ENCODE data around the gene HS3ST3B1.

Gene HS3ST3B1

DNA sequence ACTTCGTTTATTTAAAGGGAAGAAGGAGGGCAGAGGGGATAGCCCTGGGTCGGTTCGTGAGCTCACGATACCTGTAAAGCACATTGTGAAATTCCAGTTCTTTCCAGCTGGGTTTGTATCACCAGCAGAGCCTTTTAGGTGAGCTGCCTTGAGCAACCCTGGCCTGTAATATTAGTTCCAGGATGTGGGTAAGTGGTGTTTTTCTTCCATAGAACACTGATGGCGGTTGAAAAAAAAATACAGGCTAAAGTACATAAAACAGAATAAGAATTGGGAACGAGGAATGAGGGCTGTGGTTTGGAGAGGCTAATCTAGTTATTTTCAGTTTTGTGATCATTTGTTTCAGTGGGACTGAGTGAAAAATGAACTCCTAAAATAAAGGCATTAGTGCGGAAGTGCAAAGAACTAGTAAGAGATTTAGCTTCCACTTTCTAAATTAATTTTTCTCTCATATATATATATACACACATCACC, 20.6 kb downstream of the HS3ST3B1 start:
- no peak for DNase-seq (ENCODE audit: low read depth)

DNA sequence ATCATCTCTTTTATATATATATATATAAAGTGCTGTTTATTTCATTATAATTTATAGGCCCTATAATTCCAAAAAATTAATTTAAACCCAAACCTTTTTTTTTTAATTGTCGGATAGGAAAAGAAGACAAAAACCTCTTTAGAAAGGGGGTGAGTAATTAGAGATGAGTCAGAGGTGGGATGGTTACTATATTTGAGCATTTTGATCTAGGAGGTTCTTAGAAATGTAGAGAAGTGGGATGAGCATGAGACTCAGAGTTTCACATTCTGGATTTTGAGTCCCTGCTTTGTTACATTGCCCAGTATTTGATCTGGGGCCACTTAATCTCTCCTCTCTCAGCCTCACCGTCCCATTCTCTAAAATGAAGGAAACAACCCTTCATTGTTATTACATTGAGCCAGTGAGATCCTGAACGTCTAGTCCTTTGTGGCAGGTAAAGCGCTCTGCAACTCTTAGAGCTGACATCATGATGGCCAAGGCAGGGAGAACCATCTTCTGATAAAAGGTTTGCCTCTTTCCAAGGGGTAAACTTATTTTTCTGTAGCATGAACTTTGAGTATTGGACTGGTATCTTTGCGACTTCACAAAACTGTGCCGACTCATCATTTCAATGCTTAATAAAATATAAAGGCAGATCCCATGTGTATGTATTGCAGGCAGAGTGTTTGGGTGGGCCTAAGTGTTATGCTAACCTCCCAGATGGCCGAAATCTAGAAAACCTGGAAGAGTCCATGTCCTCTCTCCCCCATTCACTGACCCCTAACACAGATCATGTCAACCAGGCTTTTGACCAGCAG, 21.3 kb downstream of the HS3ST3B1 start:
- DNase-seq (ENCODE audit: low read depth) = no peak

DNA sequence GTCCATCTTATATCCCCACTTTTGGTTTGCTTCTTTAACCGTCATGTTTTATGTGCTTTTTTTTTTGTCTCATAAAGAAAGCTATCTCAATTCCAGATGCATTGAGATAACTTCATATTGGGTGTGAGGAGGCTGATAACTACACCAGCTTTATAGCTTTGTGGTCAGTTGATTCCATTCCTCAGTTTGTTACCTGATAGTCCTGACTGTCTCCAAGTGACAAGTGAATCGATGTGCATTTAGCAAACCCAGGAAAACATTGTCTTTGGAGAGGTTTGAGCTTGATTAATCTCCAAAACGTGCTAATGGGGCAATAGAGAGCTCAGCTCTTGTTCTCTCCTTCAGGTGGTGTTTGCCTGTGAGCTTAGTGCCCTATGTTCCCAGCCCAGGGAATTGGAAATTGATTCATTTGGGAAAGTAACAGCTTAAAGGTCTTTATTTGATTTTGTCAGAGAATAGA, 22.7 kb downstream of the HS3ST3B1 start:
- DNase-seq (ENCODE audit: low read depth) = no peak

DNA sequence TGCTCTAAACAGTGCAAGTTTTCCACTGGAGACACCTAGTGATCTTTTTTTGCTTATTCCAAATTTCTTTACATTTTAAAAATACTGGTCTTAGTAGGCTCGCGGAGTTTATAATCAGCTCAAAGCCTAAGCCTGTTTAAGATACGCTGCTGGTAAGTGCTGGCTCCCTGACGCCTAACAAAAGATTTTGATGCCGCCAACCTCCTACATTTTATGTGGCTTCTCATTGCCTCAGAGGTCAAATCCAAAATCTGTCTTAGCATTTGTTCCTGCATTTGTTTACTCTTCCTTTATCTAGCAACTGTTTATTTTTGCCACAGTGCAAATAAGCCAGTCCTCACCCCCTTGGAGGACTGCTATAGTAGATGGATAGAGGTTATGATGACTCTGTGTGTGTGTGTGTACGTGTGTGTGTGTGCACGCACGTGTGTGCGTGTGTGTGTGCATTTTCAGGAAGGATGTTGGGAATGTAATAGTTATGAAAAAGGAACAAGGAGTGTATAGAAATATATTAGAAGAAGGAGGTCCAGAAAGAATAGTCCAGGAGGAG, 24.8 kb downstream of the HS3ST3B1 start:
- DNase-seq (ENCODE audit: low read depth) = no peak

DNA sequence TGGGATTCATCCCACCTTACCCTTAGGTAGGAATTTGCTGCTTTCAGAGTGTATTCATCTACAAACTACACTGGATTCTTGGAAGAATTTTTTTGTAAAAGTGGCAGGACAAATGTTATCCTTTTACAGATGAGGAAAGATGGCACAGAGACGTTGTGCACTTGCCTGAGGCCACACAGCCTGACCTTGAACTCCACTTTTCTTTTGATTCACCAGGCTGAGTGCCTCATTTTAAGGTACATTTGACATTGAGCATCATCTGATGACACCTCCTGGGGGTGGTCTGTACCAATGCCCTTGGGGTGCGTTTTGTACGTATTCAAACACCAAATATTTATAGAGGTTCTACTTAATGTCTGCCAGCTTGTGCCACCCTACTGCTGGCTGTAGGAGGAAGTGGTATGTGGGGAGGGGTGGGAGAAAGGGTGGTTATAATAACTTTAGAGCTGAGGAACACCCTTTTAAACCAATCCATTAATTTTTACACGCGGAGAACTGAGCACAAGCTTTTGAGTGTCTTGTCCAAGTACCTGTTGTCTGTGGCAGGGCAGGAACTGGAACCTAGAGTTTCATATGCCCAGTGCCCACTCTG, 29.1 kb downstream of the HS3ST3B1 start:
- DNase-seq (ENCODE audit: low read depth) = no peak

DNA sequence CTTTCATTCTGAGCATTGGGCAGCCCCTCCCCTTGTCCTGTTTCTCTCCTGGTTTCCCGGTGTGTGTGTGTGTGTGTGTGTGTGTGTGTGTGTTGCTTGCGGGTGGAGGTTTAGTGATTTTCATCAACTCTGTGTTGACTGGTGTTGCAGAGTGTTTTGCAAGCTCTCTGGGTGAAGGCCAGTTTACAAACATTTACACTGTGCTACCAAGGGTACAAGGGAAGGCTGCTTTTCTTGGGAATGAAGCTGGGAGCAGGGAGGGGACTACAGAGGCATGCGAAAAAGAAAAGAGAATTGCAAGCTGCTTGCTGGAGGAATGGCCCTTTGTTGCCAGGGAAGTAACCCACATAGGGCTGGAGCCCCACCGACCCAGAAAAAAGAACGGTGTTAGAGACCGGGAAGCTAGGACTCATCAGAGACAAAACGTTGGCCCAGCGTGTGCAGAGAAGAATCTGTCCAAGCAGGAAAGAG, 29.6 kb downstream of the HS3ST3B1 start:
- peak; percentile 80 for DNase-seq (ENCODE audit: low read depth)

DNA sequence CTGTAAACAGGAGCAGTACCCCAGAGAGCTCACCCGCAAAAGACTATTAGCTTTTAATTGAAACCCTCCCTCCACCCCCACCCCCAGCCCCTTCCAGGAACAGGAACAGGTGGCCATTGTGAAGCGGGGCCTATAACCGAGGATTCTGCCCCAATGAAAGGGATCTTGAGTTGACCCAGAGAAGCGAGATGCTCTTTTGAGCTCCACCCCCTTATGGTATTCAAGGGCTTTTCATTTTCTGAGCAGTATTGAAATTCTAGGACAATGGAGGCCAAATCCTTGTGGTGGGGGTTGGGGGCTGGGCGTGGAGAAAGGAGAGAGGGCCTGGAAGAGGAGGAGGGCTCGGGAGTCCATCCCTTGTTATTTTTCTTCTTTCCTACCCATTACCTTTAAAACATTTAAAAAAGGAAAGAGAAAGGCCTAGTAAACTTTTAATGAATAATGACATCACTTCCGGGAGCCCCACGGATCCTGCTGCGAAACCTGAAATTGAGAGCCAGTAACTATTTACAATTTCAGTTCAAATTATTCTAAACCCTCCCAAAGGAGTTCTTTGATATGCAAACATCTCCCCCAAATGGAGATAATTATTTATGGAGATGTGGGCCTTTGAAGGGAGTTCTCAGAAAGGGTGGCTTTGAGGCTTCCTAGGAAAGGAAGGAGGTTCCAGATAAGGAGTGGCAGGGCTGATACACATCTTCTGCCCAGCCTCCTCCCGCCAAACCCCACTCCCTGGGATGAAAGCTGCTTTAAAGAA, 30.5 kb downstream of the HS3ST3B1 start:
- no peak for DNase-seq (ENCODE audit: low read depth)

DNA sequence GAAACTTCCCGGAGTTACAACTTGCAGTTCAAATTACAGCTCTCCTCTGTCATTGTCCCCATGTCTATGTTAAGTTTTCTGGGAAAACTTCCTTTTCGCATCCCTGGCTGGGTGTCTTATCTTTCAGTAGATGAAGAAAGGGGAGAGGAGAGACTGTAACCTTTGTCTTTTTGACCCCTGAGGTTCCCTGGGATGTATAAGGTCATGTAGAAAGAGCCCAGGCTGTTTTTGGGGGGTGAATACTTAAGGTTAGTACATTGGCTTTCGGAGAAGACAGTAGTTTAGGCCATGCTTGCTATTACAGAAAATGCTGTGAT, 31.1 kb downstream of the HS3ST3B1 start:
- no peak for DNase-seq (ENCODE audit: low read depth)

DNA sequence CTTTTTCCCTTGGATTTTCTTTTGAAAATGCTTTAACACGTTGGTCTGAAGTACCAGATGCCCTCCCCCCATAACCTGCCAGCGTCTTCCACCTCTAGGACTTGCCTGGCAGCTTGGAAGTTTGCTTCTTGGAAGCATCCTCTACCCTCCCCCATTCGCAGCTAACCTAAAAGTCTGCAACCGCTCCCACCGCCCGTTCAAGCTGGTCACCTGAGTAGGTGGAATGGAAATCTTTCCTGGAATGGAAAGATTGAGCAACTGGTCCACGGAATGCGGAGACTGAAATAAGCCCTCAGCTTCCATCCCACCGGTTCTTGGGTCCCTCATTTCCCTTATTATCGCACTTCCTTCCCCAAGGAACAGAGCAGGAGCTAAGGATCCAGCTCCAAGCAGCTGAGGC, 31.4 kb downstream of the HS3ST3B1 start:
- no peak for DNase-seq (ENCODE audit: low read depth)

DNA sequence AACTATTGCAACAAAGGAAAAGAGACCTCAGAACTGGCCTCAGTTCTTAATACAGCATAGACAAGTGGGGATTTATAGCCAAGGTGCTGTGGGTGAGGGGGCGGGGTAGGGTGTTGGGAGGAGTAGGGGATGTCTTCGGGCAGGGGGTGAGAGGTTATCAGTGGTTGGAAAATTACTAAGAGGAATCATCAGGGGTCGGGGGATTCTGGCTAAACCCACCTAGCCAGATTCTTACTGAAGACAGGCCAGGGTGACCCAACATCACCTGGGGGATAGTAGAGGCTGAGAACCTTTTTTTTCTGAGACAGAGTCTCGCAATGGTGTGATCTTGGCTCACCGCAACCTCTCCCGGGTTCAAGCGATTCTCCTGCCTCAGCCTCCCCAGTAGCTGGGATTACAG, 32.6 kb downstream of the HS3ST3B1 start:
- no peak for DNase-seq (ENCODE audit: low read depth)

DNA sequence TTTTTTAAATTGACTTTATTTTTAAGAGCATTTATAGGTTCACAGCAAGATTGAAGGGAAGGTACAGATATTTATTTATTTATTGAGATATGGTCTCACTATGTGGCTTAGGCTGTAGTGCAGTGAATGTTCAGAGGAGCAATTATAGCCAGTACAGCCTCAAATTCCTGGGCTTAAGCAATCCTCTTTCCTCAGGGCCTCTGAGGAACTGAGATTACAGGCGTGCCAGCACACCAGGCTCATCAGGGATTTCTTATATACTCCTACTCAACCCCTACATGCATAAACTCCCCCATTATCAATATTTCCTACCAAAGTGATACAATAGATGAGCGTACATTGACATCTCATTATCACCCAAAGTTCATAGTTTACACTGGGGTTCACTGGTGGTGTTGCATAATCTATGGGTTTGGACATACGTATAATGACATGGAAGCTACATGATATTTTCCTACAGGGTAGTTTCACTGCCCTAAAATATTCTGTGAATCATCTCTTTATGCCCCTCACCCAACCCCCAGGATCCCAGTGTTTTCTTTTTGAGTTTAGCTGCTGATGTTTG, 33.5 kb downstream of the HS3ST3B1 start:
- DNase-seq (ENCODE audit: low read depth) = peak; percentile 55

DNA sequence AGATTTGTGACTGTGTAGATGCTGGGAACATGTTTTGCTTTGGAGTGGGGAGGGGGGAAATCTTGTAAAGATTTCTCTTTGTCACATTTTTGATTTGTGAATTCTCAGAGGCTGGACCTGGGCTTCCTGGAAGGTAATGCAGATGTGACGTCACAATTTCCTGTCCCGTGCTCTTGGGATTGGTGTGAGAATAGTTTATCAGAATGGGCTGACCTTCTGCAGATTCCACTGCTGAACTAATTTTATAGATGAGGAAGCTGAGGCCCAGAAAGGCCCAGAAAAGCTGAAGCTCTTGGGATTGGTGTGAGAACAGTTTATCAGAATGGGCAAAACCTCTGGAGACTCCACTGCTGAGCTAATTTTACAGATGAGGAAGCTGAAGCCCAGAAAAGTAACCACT, 34.0 kb downstream of the HS3ST3B1 start:
- no peak for DNase-seq (ENCODE audit: low read depth)

DNA sequence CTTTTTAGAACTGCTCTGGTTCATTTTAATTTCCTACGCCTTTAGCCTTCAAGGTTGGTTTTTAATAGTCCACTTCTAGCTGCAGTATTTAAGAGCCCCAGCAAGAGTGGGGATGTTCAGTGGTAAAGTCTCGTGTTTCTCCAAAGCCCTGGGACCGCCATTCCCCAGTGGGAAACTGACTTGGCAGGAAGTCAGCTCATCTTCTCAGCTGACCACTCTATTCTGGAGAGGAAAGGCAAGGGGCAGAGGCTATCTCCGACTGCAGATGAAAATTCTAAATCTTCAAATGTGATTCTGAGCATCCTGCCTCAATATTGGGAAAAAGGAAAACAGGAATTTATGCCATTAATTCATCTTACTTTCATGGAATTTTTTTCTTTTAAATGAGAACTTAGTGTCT, 35.5 kb downstream of the HS3ST3B1 start:
- no peak for DNase-seq (ENCODE audit: low read depth)

DNA sequence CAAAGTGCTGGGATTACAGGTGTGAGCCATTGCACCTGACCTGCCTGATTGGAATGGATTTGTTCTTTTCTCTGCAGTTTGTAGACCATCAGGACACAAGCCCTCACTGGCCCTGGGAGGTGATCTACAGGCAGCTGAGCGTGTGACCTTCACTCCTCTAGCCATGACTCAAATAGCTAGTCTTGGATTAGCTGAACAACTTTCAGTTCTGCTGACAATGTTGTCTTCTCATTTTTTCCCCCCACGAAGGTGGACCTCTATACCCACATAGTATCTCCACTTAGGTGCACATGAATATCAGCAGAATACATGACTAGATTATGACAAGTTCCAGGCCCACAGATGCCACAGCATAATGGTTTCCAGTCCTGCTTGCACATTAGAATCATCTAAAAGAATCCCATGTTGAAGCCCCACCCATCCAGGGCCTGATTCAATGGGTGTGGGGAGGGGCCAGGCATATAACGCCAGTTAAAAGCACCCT, 36.8 kb downstream of the HS3ST3B1 start:
- no peak for DNase-seq (ENCODE audit: low read depth)

DNA sequence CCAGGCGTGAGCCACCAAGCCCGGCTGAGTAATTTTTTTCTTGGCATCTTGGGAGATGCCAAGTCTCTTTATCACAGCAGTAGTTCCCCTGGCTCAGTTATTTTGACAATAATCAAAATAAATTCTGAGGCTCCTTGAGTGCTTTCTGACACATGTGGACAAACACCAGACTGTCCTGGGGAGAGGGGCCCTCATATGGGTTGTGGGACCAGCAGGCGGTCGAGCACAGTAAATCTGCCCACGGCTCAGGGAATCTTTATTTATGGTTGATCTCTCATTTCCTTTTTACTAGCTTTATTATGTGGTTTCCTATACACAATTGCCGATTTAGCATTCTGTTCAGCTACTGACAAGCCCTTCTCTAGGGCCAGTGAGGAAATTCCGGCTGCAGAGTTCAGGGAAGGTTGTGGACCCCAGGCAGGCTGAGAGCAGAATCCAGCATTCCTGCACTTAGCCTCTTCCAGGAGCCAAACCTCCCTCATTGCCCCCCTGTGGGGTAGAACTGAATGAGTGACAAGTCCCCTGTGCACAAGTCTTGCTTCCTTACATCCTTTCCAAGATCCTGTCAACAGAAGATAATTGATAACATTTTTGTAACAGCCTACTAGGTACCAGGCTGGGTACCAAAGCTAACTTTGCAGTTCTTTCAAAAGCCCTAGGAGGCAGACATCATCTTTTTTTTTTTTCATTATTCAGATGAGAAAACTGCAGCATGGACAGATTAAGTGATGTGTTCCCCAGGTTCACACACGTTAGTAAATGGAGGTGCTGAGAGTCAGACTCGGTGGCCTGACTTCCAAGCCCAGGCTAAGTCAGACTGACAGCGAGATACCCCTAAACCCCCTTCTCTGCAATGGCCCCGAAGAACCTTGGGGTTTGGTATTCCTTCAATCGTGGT, 40.2 kb downstream of the HS3ST3B1 start:
- DNase-seq (ENCODE audit: low read depth) = no peak

DNA sequence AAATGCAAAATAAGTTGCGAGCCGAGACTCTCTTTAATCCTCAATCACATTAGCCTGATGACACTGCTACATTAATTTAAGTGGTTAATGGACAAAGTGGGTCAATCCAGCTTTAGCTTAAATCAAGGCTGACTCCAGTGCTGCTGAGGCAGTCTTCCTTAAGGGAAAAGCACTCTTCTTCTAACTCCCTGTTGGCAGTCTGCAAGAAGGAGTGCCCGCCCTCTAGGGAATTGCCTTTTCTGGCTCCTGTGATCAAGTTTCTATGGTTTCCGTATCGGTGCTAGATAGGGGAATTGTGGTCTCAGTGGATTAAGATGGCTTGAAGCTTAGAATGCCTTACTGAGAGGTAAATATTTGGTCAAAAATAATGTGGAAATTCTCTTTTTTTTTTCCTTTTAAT, 41.0 kb downstream of the HS3ST3B1 start:
- no peak for DNase-seq (ENCODE audit: low read depth)

DNA sequence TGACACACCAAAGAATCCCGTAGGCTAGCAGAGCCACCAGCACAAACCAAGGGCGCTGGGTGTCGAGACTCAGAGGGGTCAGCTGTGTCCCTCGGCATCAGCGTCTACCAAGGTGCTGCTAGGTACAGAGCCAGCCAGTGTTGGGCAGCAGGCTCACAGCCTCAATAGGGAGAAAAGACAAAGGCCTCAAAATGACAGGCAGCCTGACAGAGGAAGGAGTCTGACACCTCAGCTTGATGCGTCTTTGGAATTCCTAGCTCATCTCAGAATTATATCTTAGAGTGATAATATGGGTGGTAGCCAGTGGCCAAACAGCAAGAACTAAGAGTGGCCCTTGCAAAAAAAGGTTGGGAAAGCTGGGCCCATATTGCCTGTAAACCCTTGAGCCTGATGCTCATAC, 45.9 kb downstream of the HS3ST3B1 start:
- DNase-seq (ENCODE audit: low read depth) = no peak

DNA sequence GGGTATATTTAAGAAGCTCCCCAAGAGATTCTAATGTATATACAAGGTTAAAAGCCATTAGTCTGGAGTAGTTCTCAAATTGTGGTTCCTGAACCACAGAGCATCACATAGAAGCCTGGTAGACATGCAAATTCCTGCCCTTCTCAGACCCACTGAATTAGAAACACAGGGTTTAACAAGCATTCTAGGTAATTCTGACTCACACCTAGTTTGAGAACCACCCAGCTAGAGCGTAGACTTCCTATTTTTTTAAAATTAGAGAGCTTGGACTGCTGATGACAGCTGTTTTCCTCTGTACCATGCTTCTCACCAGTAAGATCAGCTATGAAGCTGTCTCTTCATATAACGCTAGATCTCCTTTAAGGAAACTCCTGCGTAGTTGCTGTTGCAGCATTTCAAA, 50.6 kb downstream of the HS3ST3B1 start:
- DNase-seq (ENCODE audit: low read depth) = no peak

DNA sequence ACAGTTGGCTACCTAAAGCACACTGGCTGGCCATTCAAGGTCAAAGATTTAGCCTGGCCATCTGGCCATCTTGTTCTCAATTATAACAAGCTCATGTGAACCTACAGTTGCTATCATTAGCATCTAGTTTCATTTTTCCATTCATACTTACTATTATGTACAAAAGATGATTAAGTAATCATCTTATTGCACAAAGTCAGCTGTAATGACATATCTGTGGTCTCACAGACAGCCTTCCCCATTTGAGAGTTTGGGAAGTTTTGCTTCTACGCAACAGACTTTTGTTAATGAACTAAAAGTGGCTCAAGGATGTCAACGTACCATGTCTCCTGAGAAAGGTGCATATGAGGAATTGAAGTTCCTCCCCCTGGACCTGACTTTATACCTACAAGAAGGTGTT, 51.3 kb downstream of the HS3ST3B1 start:
- DNase-seq (ENCODE audit: low read depth) = peak; percentile 54

DNA sequence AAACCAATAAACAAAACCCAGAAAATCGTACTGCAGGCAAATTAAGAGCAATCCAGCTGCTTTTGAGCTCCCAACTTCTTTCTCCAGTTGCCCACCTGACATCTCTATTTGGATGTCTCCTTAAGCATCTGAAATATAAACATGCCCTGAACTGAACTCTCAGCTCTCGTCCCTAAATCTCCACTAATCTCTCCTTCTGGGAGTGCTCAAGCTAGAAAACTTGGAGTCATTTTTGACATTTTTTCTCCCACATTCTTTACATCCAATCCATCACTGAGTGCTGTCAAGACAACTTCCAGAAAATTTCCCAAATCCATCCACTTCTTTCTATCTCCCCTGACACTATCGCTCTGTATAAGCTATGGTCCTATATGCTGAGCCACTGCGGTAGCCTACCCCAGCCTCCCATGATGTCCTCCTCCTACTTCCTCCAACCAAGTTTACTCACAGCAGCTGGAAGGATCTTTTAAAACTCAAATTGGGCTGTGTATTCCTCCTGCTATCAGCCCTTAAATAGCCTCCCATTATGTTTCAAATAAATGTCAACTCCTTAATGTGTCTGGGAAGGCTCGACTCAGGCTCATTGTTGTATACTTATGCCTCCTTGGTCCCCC, 53.1 kb downstream of the HS3ST3B1 start:
- peak; percentile 49 for DNase-seq (ENCODE audit: low read depth)

DNA sequence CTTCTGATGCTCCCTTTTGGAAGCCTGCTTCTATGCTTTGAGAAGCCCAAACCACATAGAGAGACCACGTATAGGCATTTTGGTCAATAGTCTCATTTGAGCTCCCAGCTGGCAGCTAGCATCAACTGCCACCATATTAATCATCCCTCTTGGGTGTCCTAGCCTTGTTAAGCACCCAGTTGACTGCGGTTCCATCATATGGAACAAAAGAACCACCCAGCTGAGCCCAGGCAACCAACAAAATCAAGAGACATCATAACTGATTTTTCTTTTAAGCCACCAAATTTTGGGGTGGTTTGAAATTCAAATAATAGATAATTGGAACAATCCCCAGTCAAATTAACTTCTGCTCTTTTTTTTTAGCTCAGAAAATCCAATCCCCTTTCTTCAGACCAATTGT, 53.9 kb downstream of the HS3ST3B1 start:
- DNase-seq (ENCODE audit: low read depth) = no peak

Data from amniotic epithelial cell (primary cell).